ENCODE data around the gene PRKG1.

The PRKG1 gene

GRCh38 chr10:52221923-52222322, 1147.6 kb downstream of the PRKG1 start:
- no peak overlapping the region for H3K9ac ChIP-seq (ENCODE audit: low read length)
- H3K27me3 ChIP-seq (ENCODE audit: low read length): no peaks in the 10 kb centered on the region
- no peak for TF ChIP-seq CTCF (IDR thresholded peaks at IDR 0.05; ENCODE audit: insufficient read depth, low read length, poor library complexity, severe bottlenecking)
- TF ChIP-seq EZH2phosphoT487 (conservative IDR thresholded peaks at IDR 0.05; ENCODE audit: low read length): no peak
- no peaks in the 10 kb centered on the region for H3K9me3 ChIP-seq (ENCODE audit: insufficient read depth, low read length)
- no peaks in the 10 kb centered on the region for H3F3A ChIP-seq (ENCODE audit: insufficient read depth)
- no peaks in the 10 kb centered on the region for H4K20me1 ChIP-seq (ENCODE audit: low read depth, low read length)
- H3K36me3 ChIP-seq (ENCODE audit: low read length): no peaks in the 10 kb centered on the region
- no peak overlapping the region for H3K4me3 ChIP-seq (ENCODE audit: insufficient read depth, low read length, poor library complexity, severe bottlenecking)
- no peak overlapping the region for H2AFZ ChIP-seq (ENCODE audit: low read depth, low read length, severe bottlenecking)
- H3K9me2 ChIP-seq (replicated peaks; ENCODE audit: insufficient read depth, low read length): no peaks in the 10 kb centered on the region
- H3K79me2 ChIP-seq (ENCODE audit: insufficient read depth, low read length): no peaks in the 10 kb centered on the region
- no peak overlapping the region for H3K4me2 ChIP-seq (ENCODE audit: low read depth, low read length, poor library complexity, severe bottlenecking)
- H3K27ac ChIP-seq (ENCODE audit: low read depth, low read length): no peak overlapping the region

- Histone ChIP-seq H3K9me3 (ENCODE audit: insufficient read depth, low read length) (no peaks in the 10 kb centered on the region), H3K27me3 (ENCODE audit: low read length) (no peaks in the 10 kb centered on the region), H3K4me2 (ENCODE audit: low read depth, low read length, poor library complexity, severe bottlenecking) (no peak overlapping the region), H3K79me2 (ENCODE audit: insufficient read depth, low read length) (no peaks in the 10 kb centered on the region), H3K4me3 (ENCODE audit: insufficient read depth, low read length, poor library complexity, severe bottlenecking) (no peak overlapping the region), H3K36me3 (ENCODE audit: low read length) (no peaks in the 10 kb centered on the region), H2AFZ (ENCODE audit: low read depth, low read length, severe bottlenecking) (no peak overlapping the region), H3K9me2 (replicated peaks; ENCODE audit: insufficient read depth, low read length) (no peaks in the 10 kb centered on the region), H3F3A (ENCODE audit: insufficient read depth) (no peaks in the 10 kb centered on the region), H3K27ac (ENCODE audit: low read depth, low read length) (no peak overlapping the region), H4K20me1 (ENCODE audit: low read depth, low read length) (no peaks in the 10 kb centered on the region), H3K9ac (ENCODE audit: low read length) (no peak overlapping the region)
- TF ChIP-seq EZH2phosphoT487 (conservative IDR thresholded peaks at IDR 0.05; ENCODE audit: low read length): no peak
- no peak for TF ChIP-seq CTCF (IDR thresholded peaks at IDR 0.05; ENCODE audit: insufficient read depth, low read length, poor library complexity, severe bottlenecking)
Observed at GRCh38 chr10:52226197-52226847, 1152.0 kb downstream of the PRKG1 start.

GRCh38 chr10:52228556-52228955, 1154.3 kb downstream of the PRKG1 start:
- Histone ChIP-seq H2AFZ (ENCODE audit: low read depth, low read length, severe bottlenecking) (no peak overlapping the region), H3K9me2 (replicated peaks; ENCODE audit: insufficient read depth, low read length) (no peaks in the 10 kb centered on the region), H3K27ac (ENCODE audit: low read depth, low read length) (no peak overlapping the region), H3K4me2 (ENCODE audit: low read depth, low read length, poor library complexity, severe bottlenecking) (no peak overlapping the region), H4K20me1 (ENCODE audit: low read depth, low read length) (no peaks in the 10 kb centered on the region), H3K4me3 (ENCODE audit: insufficient read depth, low read length, poor library complexity, severe bottlenecking) (no peak overlapping the region), H3K79me2 (ENCODE audit: insufficient read depth, low read length) (no peaks in the 10 kb centered on the region), H3K36me3 (ENCODE audit: low read length) (no peaks in the 10 kb centered on the region), H3K27me3 (ENCODE audit: low read length) (no peaks in the 10 kb centered on the region), H3F3A (ENCODE audit: insufficient read depth) (no peaks in the 10 kb centered on the region), H3K9me3 (ENCODE audit: insufficient read depth, low read length) (no peaks in the 10 kb centered on the region), H3K9ac (ENCODE audit: low read length) (no peak overlapping the region)
- TF ChIP-seq EZH2phosphoT487 (conservative IDR thresholded peaks at IDR 0.05; ENCODE audit: low read length) (no peak), CTCF (IDR thresholded peaks at IDR 0.05; ENCODE audit: insufficient read depth, low read length, poor library complexity, severe bottlenecking) (no peak)
